Upper lobe of left lung (tissue), 6 donors: Measurements from ENCODE around the gene MBNL2. TPM values are rescaled to one million over a fixed set of nuclear protein-coding genes. Genes with fewer than 3 reads are reported as not detected.

Experiments used
- ATAC-seq, 2 donors: fragments of 200-7000 bp; cut with Tn5 transposase; one replicate each; pipeline ENCODE4 v1.9.1; 2022; ENCODE audit warnings: mild to moderate bottlenecking in 2 of 2, moderate library complexity in 2 of 2; ENCODE audit not compliant: low FRiP score in 2 of 2
- DNase-seq, 2 donors: peaks; one replicate each; pipeline ENCODE4 v3.0.0-alpha.2; 2019 to 2020
- H3K27ac ChIP-seq, 4 donors: fragments of 200-600 bp; sonication (generic); one replicate each; pipeline ENCODE4 v1.5.1; 2016 to 2019
- H3K27me3 ChIP-seq, 4 donors: fragments of 200-600 bp; sonication (generic); one replicate each; pipeline ENCODE4 v1.5.1; 2017 to 2019
- H3K36me3 ChIP-seq, 4 donors: fragments of 200-600 bp; sonication (generic); one replicate each; pipeline ENCODE4 v1.5.1; 2016 to 2019
- H3K4me1 ChIP-seq, 4 donors: fragments of 200-600 bp; sonication (generic); one replicate each; pipeline ENCODE4 v1.5.1; 2018 to 2019
- H3K4me3 ChIP-seq, 4 donors: fragments of 200-600 bp; sonication (generic); one replicate each; pipeline ENCODE4 v1.5.1; 2017 to 2019; ENCODE audit warnings: mild to moderate bottlenecking in 2 of 4, moderate library complexity in 1 of 4
- H3K9me3 ChIP-seq, 4 donors: fragments of 200-600 bp; sonication (generic); one replicate each; pipeline ENCODE4 v1.5.1; 2018 to 2019
- EP300 ChIP-seq, 4 donors: sonication (generic); formaldehyde crosslinking; IDR thresholded peaks; one replicate each; pipeline ENCODE4 v1.5.1; 2017; ENCODE audit warnings: antibody characterized with exemption in 4 of 4, control low read depth in 2 of 4
- POLR2A ChIP-seq, 4 donors: fragments of 450-650 bp; IDR thresholded peaks; one replicate each; pipeline ENCODE4 v1.5.1; 2016 to 2017; ENCODE audit warnings: antibody characterized with exemption in 4 of 4, mild to moderate bottlenecking in 2 of 4
- POLR2AphosphoS5 ChIP-seq, 2 donors: sonication (generic); formaldehyde crosslinking; IDR thresholded peaks; one replicate each; pipeline ENCODE4 v1.5.1; 2017; ENCODE audit warnings: antibody characterized with exemption in 2 of 2
- WGBS, 2 donors: methylation state at CpG; one replicate each; pipeline ENCODE4 v1.1.5; 2017 to 2018; 5-methylcytosine and 5-hydroxymethylcytosine counted together
- total RNA-seq, 6 donors: library from RNA; depleted of rRNA in 4 of 6; stranded (reverse); fragments of >200 nt in 4 of 6; gene quantifications; one replicate each; pipeline versions ENCODE4 v1.1.0 to v1.2.1, GENCODE V29; 2016 to 2021
- TF ChIP-seq, protein P1 (sequence below), 6 experiments: fragments of 450-650 bp in 4 of 6; fragments of 200-600 bp in 2 of 6; sonication (generic) in 2 of 6; IDR thresholded peaks; one replicate each; pipeline ENCODE4 v1.5.1; 2016 to 2019; ENCODE audit warnings: antibody characterized with exemption in 6 of 6
- donor health status: DM: no; HTN: no; CAD: no; lungs with moderate emphysema.
- donor health status: DM: no; HTN: yes; CAD: no; lungs with severe emphysema.

MBNL2 gene
- total RNA-seq, 6 donors from 2014 or later = 40.9 to 78.4 (median 51.3) TPM

DNA sequence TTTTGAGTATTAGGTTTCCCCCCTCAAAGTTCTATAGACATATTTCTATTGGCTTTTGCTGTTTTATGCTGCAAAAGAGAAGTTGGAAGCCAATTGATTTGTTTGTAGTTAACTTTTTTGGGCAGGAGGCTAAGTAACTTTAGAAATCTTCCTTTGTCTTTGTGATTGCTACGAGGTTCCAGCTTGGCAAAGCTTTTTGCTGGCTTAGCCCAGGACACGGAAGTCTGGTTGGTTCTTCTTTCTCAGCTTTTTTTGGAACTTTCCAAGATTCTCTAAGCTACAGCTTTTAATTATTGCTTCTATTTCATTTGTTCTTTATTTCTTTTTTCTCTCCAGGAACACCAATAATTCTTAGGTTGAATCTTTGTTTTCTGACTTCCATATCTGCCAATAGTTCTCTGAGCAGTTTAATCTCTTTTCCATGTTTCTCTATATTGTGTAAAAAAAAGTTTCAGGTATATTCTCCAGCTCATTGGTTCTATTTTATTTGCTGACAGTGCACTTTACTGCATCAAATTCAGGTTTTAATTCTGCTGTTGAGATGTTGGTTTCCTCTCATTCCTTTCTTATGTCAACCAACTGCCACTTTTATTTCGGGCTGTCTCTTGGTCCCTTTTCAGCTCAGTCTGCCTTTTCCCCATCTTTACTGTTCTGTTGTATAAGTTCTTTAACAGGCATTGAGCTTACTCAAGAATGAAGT, 27.8 kb downstream of the MBNL2 start:
- Histone ChIP-seq H3K4me3 (no peak overlapping the region), H3K9me3 (no peaks in the 10 kb centered on the region), H3K27me3 (no peaks in the 10 kb centered on the region), H3K4me1 (peaks cover 33 to 61% (median 41%) of the 10 kb centered on the region in 4 donors), H3K27ac (peak overlapping the region in 3 of 4 donors; percentile 43 to 80 (median 45)), H3K36me3 (no peaks in the 10 kb centered on the region)
- TF ChIP-seq, protein P1, sequence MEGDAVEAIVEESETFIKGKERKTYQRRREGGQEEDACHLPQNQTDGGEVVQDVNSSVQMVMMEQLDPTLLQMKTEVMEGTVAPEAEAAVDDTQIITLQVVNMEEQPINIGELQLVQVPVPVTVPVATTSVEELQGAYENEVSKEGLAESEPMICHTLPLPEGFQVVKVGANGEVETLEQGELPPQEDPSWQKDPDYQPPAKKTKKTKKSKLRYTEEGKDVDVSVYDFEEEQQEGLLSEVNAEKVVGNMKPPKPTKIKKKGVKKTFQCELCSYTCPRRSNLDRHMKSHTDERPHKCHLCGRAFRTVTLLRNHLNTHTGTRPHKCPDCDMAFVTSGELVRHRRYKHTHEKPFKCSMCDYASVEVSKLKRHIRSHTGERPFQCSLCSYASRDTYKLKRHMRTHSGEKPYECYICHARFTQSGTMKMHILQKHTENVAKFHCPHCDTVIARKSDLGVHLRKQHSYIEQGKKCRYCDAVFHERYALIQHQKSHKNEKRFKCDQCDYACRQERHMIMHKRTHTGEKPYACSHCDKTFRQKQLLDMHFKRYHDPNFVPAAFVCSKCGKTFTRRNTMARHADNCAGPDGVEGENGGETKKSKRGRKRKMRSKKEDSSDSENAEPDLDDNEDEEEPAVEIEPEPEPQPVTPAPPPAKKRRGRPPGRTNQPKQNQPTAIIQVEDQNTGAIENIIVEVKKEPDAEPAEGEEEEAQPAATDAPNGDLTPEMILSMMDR (IDR thresholded peaks at IDR 0.05) = no peak
- TF ChIP-seq EP300 (IDR thresholded peaks at IDR 0.05) = no peak
- WGBS, 2 donors = 47 to 53% methylated on average over 3 of the region's 3 CpGs
- DNase-seq (no peak), ATAC-seq (peak in 1 of 2 donors; percentile 51)

DNA sequence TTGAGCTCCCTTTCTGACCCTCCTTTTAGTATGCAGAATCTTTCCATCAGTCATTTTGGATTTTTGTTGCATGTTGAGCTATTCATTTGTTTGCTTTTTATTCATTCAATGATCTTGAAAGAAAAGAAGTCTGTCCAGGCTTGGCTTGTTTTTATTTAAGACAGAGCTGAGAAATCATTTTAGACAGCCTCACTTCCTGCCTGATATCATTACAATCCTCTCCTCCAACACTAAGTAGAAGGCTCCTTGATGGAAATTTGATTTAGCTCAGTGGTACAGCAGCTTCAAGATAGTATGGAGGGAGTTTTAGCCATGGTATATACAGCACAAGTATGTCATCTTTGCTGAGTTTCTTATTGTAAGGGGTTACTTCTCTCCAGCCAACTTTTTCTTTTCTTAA, 28.4 kb downstream of the MBNL2 start:
- DNase-seq = no peak
- no peak for TF ChIP-seq POLR2AphosphoS5 (IDR thresholded peaks at IDR 0.05)
- no peak for TF ChIP-seq EP300 (IDR thresholded peaks at IDR 0.05)
- TF ChIP-seq, protein P1 (IDR thresholded peaks at IDR 0.05) = no peak
- no peak for TF ChIP-seq POLR2A (IDR thresholded peaks at IDR 0.05)
- Histone ChIP-seq H3K27me3 (no peaks in the 10 kb centered on the region), H3K4me3 (no peak overlapping the region), H3K9me3 (no peaks in the 10 kb centered on the region), H3K4me1 (peaks cover 35 to 64% (median 41%) of the 10 kb centered on the region in 4 donors), H3K36me3 (no peaks in the 10 kb centered on the region), H3K27ac (peak overlapping the region; percentile 0 to 80 (median 41))
- no peak for ATAC-seq

DNA sequence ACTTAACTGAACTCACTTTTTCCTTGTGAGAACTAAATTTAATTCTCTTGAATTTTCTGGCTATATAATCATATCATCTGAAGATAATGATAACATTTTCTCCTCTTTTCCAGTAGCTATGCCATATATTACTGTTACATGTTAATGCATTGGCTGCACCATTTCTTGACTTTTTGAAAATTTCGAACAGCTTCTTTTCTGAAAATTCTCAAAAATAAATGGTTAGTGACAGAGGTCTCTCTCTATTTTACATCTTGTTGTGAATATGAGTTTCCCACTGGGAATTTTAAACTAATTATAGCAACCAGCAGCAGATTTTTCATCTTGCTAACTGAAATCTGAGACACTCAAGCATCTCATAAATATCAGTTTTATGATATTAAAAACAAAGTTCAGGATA, 30.6 kb downstream of the MBNL2 start:
- peak overlapping the region in 2 of 4 donors; percentile 5 to 53 for H3K27ac ChIP-seq
- 85 to 92% methylated on average over 1 of the region's 1 CpG for WGBS, 2 donors
- ATAC-seq = no peak

DNA sequence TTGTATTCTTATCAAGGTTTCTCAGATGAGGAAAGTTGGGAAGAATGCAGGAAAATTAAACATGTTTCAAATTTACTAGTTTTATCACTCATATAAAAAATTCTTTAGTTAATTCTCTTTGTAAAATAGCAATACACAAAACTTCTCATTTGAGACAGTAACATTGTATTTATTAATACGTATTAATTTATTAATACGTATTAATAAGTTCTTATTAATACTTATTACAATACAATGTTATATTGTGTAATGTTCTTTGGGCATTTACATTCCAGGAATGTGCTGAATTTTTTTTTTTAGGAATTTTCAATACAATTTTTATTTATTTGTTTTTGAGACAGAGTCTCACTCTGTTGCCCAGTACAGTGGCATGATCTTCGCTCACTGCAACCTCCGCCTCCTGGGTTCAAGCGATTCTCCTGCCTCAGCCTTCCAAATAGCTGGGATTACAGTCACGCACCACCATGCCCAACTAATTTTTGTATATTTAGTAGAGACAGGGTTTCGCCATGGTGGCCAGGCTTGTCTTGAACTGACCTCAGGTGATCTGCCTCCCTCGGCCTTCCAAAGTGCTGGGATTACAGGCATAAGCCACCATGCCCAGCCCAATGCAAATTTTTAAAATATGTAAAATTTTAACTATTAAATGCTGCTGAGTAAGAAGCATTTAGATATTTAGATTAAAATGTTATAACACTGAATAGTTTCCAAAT, 31.6 kb downstream of the MBNL2 start:
- DNase-seq = no peak
- H3K36me3 ChIP-seq = no peaks in the 10 kb centered on the region
- H3K27me3 ChIP-seq = no peaks in the 10 kb centered on the region
- H3K4me3 ChIP-seq = no peak overlapping the region
- peaks cover 61 to 82% (median 66%) of the 10 kb centered on the region in 4 donors for H3K4me1 ChIP-seq
- TF ChIP-seq, protein P1 (IDR thresholded peaks at IDR 0.05) = no peak
- TF ChIP-seq POLR2A (IDR thresholded peaks at IDR 0.05) = no peak
- TF ChIP-seq EP300 (IDR thresholded peaks at IDR 0.05) = no peak
- no peak for TF ChIP-seq POLR2AphosphoS5 (IDR thresholded peaks at IDR 0.05)
- H3K27ac ChIP-seq = peak overlapping the region in 1 of 4 donors; percentile 53
- 97% methylated on average over 8 of the region's 8 CpGs for WGBS, 2 donors
- no peak for ATAC-seq
- no peaks in the 10 kb centered on the region for H3K9me3 ChIP-seq

More for the DNA sequence above, 30.6 kb downstream of the MBNL2 start:
- peaks cover 52 to 78% (median 59%) of the 10 kb centered on the region in 4 donors for H3K4me1 ChIP-seq
- H3K9me3 ChIP-seq = no peaks in the 10 kb centered on the region
- H3K36me3 ChIP-seq = no peaks in the 10 kb centered on the region
- no peak overlapping the region for H3K4me3 ChIP-seq
- H3K27me3 ChIP-seq = no peaks in the 10 kb centered on the region
- DNase-seq = no peak
- TF ChIP-seq, protein P1 (IDR thresholded peaks at IDR 0.05) = no peak
- no peak for TF ChIP-seq POLR2AphosphoS5 (IDR thresholded peaks at IDR 0.05)
- TF ChIP-seq POLR2A (IDR thresholded peaks at IDR 0.05) = no peak
- TF ChIP-seq EP300 (IDR thresholded peaks at IDR 0.05) = no peak
